Measurements from ENCODE around the gene DAP. TPM values are rescaled to one million over a fixed set of nuclear protein-coding genes. Genes with fewer than 3 reads are reported as not detected.
A peak's percentile ranks its signal among the peaks of the same experiment; 100 is the strongest.

The DAP gene
- total RNA-seq, 1 experiment from 2014 or later: 47.2 TPM

DNA sequence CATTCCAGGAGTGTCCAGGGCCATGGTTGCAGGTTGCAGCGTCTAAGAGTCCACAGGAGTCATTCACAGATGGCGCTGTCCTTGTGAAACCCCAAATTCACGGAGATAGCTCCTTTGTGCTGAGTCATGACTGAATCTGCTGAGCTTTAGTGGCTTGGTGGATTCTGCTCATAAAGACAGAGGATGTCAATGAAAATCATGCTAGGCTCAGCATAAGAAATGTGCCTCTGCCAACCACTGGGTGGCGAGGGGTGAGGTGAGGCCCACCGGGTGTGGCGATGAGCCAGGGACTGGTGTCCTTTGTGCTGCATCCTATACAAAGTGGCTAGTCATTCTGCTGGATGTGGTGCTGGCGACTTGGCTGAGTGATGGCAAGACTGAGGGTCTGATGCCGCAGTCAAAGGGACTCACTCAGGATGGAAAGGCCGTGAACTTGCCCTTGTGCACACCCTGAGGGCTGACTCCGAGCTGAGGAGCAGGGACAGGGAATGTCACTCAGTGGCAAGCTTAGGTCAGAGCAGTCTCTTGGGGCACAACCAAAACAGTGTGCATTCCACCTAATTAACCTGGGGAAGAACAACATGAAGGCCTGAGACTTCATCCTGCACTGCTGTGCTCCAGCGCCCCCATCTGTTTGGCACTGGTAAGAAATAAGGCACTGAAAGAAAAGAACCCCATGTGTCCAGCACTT is 71.5 kb downstream of the DAP start:
- Histone ChIP-seq H3K4me2 (ENCODE audit: insufficient read depth, insufficient read length, low read length) (no peak overlapping the region), H3K27me3 (ENCODE audit: insufficient read depth, low read length) (no peaks in the 10 kb centered on the region), H4K8ac (replicated peaks; ENCODE audit: insufficient read length, low read depth, low read length) (no peak overlapping the region), H3K79me2 (ENCODE audit: insufficient read depth, low read length) (no peaks in the 10 kb centered on the region), H3K27ac (ENCODE audit: insufficient read length, low read depth, low read length) (no peak overlapping the region), H3K9ac (ENCODE audit: extremely low read depth, insufficient read length, low read length) (no peak overlapping the region), H3K14ac (ENCODE audit: insufficient read depth, low read length) (no peak overlapping the region), H3K23ac (ENCODE audit: insufficient read length, low read depth, low read length) (no peak overlapping the region), H2BK20ac (ENCODE audit: low read depth, low read length, poor library complexity, severe bottlenecking) (no peak overlapping the region), H3K4ac (ENCODE audit: low read depth, low read length) (no peak overlapping the region; the same call in 1 of the 2 replicates), H3K23me2 (ENCODE audit: insufficient read length, low read depth, low read length, poor library complexity, severe bottlenecking) (no peaks in the 10 kb centered on the region), H3K79me1 (ENCODE audit: insufficient read depth, low read depth, low read length, poor library complexity, severe bottlenecking) (no peaks in the 10 kb centered on the region), H3K4me1 (ENCODE audit: insufficient read depth, low read length) (peaks cover 7% of the 10 kb centered on the region; the same call in 1 of the 2 replicates), H3T11ph (ENCODE audit: low read length) (no peak overlapping the region), H2AK5ac (ENCODE audit: insufficient read length, low read length) (no peak overlapping the region), H4K20me1 (ENCODE audit: control insufficient read depth, insufficient read depth, insufficient read length) (no peaks in the 10 kb centered on the region), H2AFZ (ENCODE audit: low read length) (no peak overlapping the region), H2BK120ac (ENCODE audit: low read depth, low read length, poor library complexity, severe bottlenecking) (no peak overlapping the region), H2BK15ac (ENCODE audit: low read depth, low read length) (no peak overlapping the region), H4K91ac (ENCODE audit: insufficient read length, low read depth, low read length) (no peak overlapping the region), H2BK5ac (ENCODE audit: insufficient read length, low read length) (no peak overlapping the region), H3K56ac (ENCODE audit: insufficient read length, low read depth, low read length) (no peak overlapping the region), H3K9me3 (ENCODE audit: control insufficient read depth, low read depth, low read length) (no peaks in the 10 kb centered on the region), H4K5ac (ENCODE audit: insufficient read length, low read depth, low read length) (no peak overlapping the region), H3K18ac (ENCODE audit: insufficient read length, low read depth, low read length) (no peak overlapping the region), H2BK12ac (ENCODE audit: insufficient read length, low read depth, low read length) (no peak overlapping the region)
- TF ChIP-seq, protein P1, sequence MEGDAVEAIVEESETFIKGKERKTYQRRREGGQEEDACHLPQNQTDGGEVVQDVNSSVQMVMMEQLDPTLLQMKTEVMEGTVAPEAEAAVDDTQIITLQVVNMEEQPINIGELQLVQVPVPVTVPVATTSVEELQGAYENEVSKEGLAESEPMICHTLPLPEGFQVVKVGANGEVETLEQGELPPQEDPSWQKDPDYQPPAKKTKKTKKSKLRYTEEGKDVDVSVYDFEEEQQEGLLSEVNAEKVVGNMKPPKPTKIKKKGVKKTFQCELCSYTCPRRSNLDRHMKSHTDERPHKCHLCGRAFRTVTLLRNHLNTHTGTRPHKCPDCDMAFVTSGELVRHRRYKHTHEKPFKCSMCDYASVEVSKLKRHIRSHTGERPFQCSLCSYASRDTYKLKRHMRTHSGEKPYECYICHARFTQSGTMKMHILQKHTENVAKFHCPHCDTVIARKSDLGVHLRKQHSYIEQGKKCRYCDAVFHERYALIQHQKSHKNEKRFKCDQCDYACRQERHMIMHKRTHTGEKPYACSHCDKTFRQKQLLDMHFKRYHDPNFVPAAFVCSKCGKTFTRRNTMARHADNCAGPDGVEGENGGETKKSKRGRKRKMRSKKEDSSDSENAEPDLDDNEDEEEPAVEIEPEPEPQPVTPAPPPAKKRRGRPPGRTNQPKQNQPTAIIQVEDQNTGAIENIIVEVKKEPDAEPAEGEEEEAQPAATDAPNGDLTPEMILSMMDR (conservative IDR thresholded peaks at IDR 0.05): peak; percentile 83
- H3K9me3 Mint-ChIP-seq: peaks cover 12 to 16% of the 10 kb centered on the region in 2 experiments; a peak in 4 of 5 replicates
- H3K4me3 Mint-ChIP-seq: no peak overlapping the region
- peak; percentile 77 for DNase-seq
- H3K27ac Mint-ChIP-seq: peak overlapping the region; percentile 28 to 85 (median 80); a peak in 4 of 7 replicates
- peaks cover 27 to 30% of the 10 kb centered on the region in 2 experiments for H3K4me1 Mint-ChIP-seq
- peaks cover 8 to 16% (median 16%) of the 10 kb centered on the region in 3 experiments for H3K36me3 Mint-ChIP-seq (ENCODE audit: insufficient read depth in 1 of 3, low read depth in 3 of 3)
- WGBS (ENCODE audit: extremely low coverage, insufficient read length, low lambda C conversion rate): no CpG with 5 or more reads among the region's 11 CpGs
- no peaks in the 10 kb centered on the region for H3K27me3 Mint-ChIP-seq (ENCODE audit: low read depth)

Measured in H9 (cell line).